Loucy (cell line): ENCODE measurements around the gene BPIFB2.

Experiments used
- H2AFZ ChIP-seq: fragments of 200-600 bp; sonication (generic); 2 replicates; pipeline ENCODE4 v1.6.0; 2016; ENCODE audit warnings: antibody characterized with exemption, mild to moderate bottlenecking, low read length, moderate library complexity
- H3F3A ChIP-seq: fragments of 200-600 bp; 2 replicates; pipeline ENCODE4 v1.6.0; 2016; ENCODE audit warnings: antibody characterized with exemption, low read depth, mild to moderate bottlenecking
- H3K27me3 ChIP-seq: fragments of 200-600 bp; sonication (generic); 2 replicates; pipeline ENCODE4 v1.6.1; 2014; ENCODE audit warnings: low read length, mild to moderate bottlenecking; ENCODE audit not compliant: insufficient read depth, poor library complexity, severe bottlenecking
- H3K36me3 ChIP-seq: fragments of 200-600 bp; sonication (generic); 2 replicates; pipeline ENCODE4 v1.6.1; 2016; ENCODE audit warnings: low read length; ENCODE audit not compliant: insufficient read depth
- H3K4me1 ChIP-seq: fragments of 200-600 bp; sonication (generic); 2 replicates; pipeline ENCODE4 v1.5.1; 2014; ENCODE audit warnings: low read length, mild to moderate bottlenecking; ENCODE audit not compliant: insufficient read depth, poor library complexity, severe bottlenecking
- H3K4me2 ChIP-seq: fragments of 200-600 bp; sonication (generic); 2 replicates; pipeline ENCODE4 v1.6.0; 2014; ENCODE audit warnings: antibody characterized with exemption, low read length, low read depth, mild to moderate bottlenecking; ENCODE audit not compliant: poor library complexity, severe bottlenecking
- H3K4me3 ChIP-seq: fragments of 200-600 bp; sonication (generic); 2 replicates; pipeline ENCODE4 v1.5.1; 2014; ENCODE audit warnings: low read length, mild to moderate bottlenecking, mixed read lengths; ENCODE audit not compliant: poor library complexity, severe bottlenecking
- H3K79me2 ChIP-seq: fragments of 200-600 bp; sonication (generic); 2 replicates; pipeline ENCODE4 v1.6.1; 2014; ENCODE audit warnings: low read length; ENCODE audit not compliant: insufficient read depth
- H3K9ac ChIP-seq: fragments of 200-600 bp; sonication (generic); 2 replicates; pipeline ENCODE4 v1.6.0; 2014; ENCODE audit warnings: mild to moderate bottlenecking, low read depth, low read length, moderate library complexity; ENCODE audit not compliant: poor library complexity, severe bottlenecking
- H3K9me2 ChIP-seq: fragments of 200-600 bp; sonication (generic); replicated peaks from 2 replicates; pipeline ENCODE4 v1.6.1; 2016; ENCODE audit warnings: low read depth, low read length, mixed read lengths
- H3K9me3 ChIP-seq: fragments of 200-600 bp; sonication (generic); 2 replicates; pipeline ENCODE4 v1.6.1; 2014; ENCODE audit warnings: mild to moderate bottlenecking, antibody characterized with exemption, low read length, low read depth; ENCODE audit not compliant: insufficient read depth
- H4K20me1 ChIP-seq: fragments of 200-600 bp; sonication (generic); 2 replicates; pipeline ENCODE4 v1.6.0; 2014; ENCODE audit warnings: antibody characterized with exemption, low read length, mild to moderate bottlenecking; ENCODE audit not compliant: insufficient read depth, poor library complexity, severe bottlenecking
- CTCF ChIP-seq: fragments of 200-600 bp; sonication (generic); conservative IDR thresholded peaks from 2 replicates; pipeline ENCODE4 v1.5.1; 2014; ENCODE audit warnings: mild to moderate bottlenecking, antibody characterized with exemption, low read length
- EZH2phosphoT487 ChIP-seq: fragments of 200-600 bp; IDR thresholded peaks from 2 replicates; pipeline ENCODE4 v1.6.1; 2018; ENCODE audit warnings: antibody characterized with exemption, mild to moderate bottlenecking, moderate library complexity, borderline replicate concordance

Gene BPIFB2

GRCh38 chr20:33024243-33024560 lies 16.7 kb downstream of the BPIFB2 start:
- no peaks in the 10 kb centered on the region for H3K36me3 ChIP-seq
- H3K27me3 ChIP-seq = no peaks in the 10 kb centered on the region
- no peak for TF ChIP-seq EZH2phosphoT487
- TF ChIP-seq CTCF = no peak

DNA sequence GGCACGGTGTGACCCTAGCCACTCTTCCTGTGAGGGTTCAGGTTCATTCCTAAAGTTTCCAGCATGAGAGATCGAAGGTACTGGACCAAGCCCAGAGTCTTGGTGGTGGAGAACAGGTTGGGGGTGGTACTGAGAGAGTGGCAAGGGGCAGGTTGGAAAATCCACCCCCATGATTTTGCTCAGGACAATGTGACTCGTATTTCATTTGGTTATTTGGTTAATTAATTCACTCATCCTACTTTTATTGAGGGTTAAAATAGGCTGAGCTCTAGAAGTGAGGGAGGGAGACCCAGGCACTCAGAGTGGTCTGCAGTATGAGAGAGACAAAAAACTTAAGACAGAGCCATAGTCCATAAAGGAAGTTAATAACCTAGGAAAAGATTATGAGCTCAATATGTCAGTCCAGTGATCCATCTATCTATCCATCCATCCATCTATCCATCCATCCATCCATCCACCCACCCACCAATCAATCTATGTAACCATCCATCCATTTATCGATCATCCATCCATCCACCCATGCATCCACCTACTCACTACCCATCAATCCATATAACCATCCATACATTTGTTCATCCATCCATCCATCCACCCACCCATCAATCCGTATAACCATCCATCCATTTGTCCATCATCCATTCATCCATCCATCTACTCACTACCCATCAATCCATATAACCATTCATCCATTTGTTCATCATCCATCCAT lies 17.3 kb downstream of the BPIFB2 start:
- peaks cover 15% of the 10 kb centered on the region for H3K4me1 ChIP-seq
- no peaks in the 10 kb centered on the region for H3K27me3 ChIP-seq
- H3K4me2 ChIP-seq = peak overlapping the region; percentile 9
- peak overlapping the region; percentile 16 for H3K9ac ChIP-seq
- H3K79me2 ChIP-seq = no peaks in the 10 kb centered on the region
- TF ChIP-seq CTCF = no peak
- no peak for TF ChIP-seq EZH2phosphoT487
- H3K4me3 ChIP-seq = no peak overlapping the region
- no peaks in the 10 kb centered on the region for H3F3A ChIP-seq
- no peaks in the 10 kb centered on the region for H3K36me3 ChIP-seq
- H3K9me2 ChIP-seq = no peaks in the 10 kb centered on the region
- H4K20me1 ChIP-seq = no peaks in the 10 kb centered on the region
- H2AFZ ChIP-seq = no peak overlapping the region
- H3K9me3 ChIP-seq = no peaks in the 10 kb centered on the region

More at GRCh38 chr20:33024243-33024560, 16.7 kb downstream of the BPIFB2 start:
- no peaks in the 10 kb centered on the region for H3K9me3 ChIP-seq
- H3K4me2 ChIP-seq = peak overlapping the region; percentile 9
- H3K79me2 ChIP-seq = no peaks in the 10 kb centered on the region
- H3K9ac ChIP-seq = peak overlapping the region; percentile 16
- no peak overlapping the region for H2AFZ ChIP-seq
- peaks cover 15% of the 10 kb centered on the region for H3K4me1 ChIP-seq
- no peaks in the 10 kb centered on the region for H3K9me2 ChIP-seq
- H3F3A ChIP-seq = no peaks in the 10 kb centered on the region
- no peaks in the 10 kb centered on the region for H4K20me1 ChIP-seq
- no peak overlapping the region for H3K4me3 ChIP-seq

DNA sequence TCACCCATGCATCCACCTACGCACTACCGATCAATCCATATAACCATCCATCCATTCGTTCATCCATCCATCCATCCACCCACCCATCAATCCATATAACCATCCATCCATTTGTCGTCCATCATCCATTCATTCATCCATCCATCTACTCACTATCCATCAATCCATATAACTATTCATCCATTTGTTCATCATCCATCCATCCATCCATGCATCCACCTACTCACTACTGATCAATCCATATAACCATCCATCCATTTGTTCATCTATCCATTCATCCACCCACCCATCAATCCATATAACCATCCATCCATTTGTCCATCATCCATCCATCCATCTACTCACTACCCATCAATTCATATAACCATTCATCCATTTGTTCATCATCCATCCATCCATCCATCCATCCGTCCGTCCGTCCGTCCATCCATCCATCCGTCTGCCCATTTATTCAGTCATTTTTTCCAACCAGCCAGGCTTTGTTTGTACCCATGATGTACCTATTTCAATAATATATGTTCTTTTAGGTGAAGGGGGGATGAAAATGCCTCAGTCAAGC lies 17.9 kb downstream of the BPIFB2 start:
- TF ChIP-seq EZH2phosphoT487 (no peak), CTCF (no peak)

More for the DNA sequence above, 17.9 kb downstream of the BPIFB2 start:
- H3K27me3 ChIP-seq = no peaks in the 10 kb centered on the region
- H3K4me1 ChIP-seq = peaks cover 15% of the 10 kb centered on the region
- H3F3A ChIP-seq = no peaks in the 10 kb centered on the region
- H3K79me2 ChIP-seq = no peaks in the 10 kb centered on the region
- no peak overlapping the region for H2AFZ ChIP-seq
- H3K4me2 ChIP-seq = no peak overlapping the region
- no peaks in the 10 kb centered on the region for H3K9me3 ChIP-seq
- no peaks in the 10 kb centered on the region for H3K36me3 ChIP-seq
- H4K20me1 ChIP-seq = no peaks in the 10 kb centered on the region
- no peak overlapping the region for H3K4me3 ChIP-seq
- no peaks in the 10 kb centered on the region for H3K9me2 ChIP-seq
- no peak overlapping the region for H3K9ac ChIP-seq
